Endothelial cell (in vitro differentiated cells): ENCODE measurements around the gene DAD1. TPM values are rescaled to one million over a fixed set of nuclear protein-coding genes. Genes with fewer than 3 reads are reported as not detected.
"Not testable (repeated sequence)": the region's sequence is repeated elsewhere in the genome, so short reads cannot be mapped to it uniquely, and the experiment has no call there.

ENCODE experiments used
- DNase-seq: peaks from one replicate; pipeline ENCODE4 v3.0.0; 2021; ENCODE audit warnings: low spot score
- H3K27ac Mint-ChIP-seq: one replicate; pipeline ENCODE4 v1.8.0; 2021; ENCODE audit warnings: mixed read lengths, inconsistent platforms; ENCODE audit not compliant: unreplicated experiment
- H3K27me3 Mint-ChIP-seq: one replicate; pipeline ENCODE4 v1.8.0; 2021; ENCODE audit warnings: mild to moderate bottlenecking, moderate library complexity, mixed read lengths, inconsistent platforms; ENCODE audit not compliant: unreplicated experiment
- H3K36me3 Mint-ChIP-seq: one replicate; pipeline ENCODE4 v1.8.0; 2021; ENCODE audit warnings: mild to moderate bottlenecking, low read depth, mixed read lengths, inconsistent platforms; ENCODE audit not compliant: unreplicated experiment
- H3K4me1 Mint-ChIP-seq: one replicate; pipeline ENCODE4 v1.8.0; 2021; ENCODE audit warnings: mild to moderate bottlenecking, mixed read lengths, inconsistent platforms; ENCODE audit not compliant: unreplicated experiment
- H3K4me3 Mint-ChIP-seq: one replicate; pipeline ENCODE4 v1.8.0; 2021; ENCODE audit warnings: mild to moderate bottlenecking, mixed read lengths, inconsistent platforms; ENCODE audit not compliant: unreplicated experiment
- H3K9me3 Mint-ChIP-seq: one replicate; pipeline ENCODE4 v1.8.0; 2021; ENCODE audit warnings: mixed read lengths, inconsistent platforms; ENCODE audit not compliant: unreplicated experiment
- total RNA-seq: library from RNA; stranded (reverse); fragmentation: NEBNext Ultra II Directional; extraction: Animal tissue kit (Norgen Biotek cat#: 25700); gene quantifications from one replicate; pipeline ENCODE4 v1.2.1, GENCODE V29; 2021; ENCODE audit not compliant: unreplicated experiment
- TF ChIP-seq, protein P1 (sequence below): fragments of 200-600 bp; sonication (generic); IDR thresholded peaks from one replicate; pipeline ENCODE4 v1.5.0; 2021; ENCODE audit warnings: antibody characterized with exemption; ENCODE audit not compliant: unreplicated experiment

DAD1 gene
- total RNA-seq, 1 donor from 2014 or later, result 250 TPM

DNA sequence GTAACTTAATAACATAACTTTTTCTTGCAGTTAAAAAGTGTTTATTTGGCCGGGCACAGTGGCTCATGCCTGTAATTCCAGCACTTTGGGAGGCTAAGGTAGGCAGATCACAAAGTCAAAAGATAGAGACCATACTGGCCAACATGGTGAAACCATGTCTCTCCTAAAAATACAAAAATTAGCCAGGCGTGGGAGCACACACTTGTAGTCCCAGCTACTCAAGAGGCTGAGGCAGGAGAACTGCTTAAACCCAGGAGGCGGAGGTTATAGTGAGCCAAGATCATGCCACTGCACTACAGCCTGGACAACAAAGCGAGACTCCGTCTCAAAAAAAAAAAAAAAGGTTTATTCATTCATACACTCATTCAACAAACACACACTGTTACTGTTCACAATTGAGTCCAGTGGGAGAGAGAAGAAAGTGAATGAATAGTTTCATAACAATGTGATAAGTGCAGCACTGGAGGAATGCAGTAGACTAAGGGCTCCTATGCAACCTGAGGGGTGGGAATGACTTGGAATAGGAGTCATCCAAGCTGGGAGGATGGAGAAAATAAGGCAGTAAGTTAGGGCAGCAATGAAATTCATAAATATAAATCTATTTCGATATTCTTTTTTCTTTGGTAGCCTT lies 19.8 kb downstream of the DAD1 start:
- H3K4me3 Mint-ChIP-seq, result peak overlapping the region; percentile 44
- H3K27ac Mint-ChIP-seq, result peak overlapping the region; percentile 30
- TF ChIP-seq, protein P1, sequence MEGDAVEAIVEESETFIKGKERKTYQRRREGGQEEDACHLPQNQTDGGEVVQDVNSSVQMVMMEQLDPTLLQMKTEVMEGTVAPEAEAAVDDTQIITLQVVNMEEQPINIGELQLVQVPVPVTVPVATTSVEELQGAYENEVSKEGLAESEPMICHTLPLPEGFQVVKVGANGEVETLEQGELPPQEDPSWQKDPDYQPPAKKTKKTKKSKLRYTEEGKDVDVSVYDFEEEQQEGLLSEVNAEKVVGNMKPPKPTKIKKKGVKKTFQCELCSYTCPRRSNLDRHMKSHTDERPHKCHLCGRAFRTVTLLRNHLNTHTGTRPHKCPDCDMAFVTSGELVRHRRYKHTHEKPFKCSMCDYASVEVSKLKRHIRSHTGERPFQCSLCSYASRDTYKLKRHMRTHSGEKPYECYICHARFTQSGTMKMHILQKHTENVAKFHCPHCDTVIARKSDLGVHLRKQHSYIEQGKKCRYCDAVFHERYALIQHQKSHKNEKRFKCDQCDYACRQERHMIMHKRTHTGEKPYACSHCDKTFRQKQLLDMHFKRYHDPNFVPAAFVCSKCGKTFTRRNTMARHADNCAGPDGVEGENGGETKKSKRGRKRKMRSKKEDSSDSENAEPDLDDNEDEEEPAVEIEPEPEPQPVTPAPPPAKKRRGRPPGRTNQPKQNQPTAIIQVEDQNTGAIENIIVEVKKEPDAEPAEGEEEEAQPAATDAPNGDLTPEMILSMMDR, result no peak
- no peaks in the 10 kb centered on the region for H3K9me3 Mint-ChIP-seq
- peaks cover 7% of the 10 kb centered on the region for H3K4me1 Mint-ChIP-seq
- DNase-seq, result no peak
- H3K36me3 Mint-ChIP-seq, result peaks cover 10% of the 10 kb centered on the region
- peaks cover 2% of the 10 kb centered on the region for H3K27me3 Mint-ChIP-seq

DNA sequence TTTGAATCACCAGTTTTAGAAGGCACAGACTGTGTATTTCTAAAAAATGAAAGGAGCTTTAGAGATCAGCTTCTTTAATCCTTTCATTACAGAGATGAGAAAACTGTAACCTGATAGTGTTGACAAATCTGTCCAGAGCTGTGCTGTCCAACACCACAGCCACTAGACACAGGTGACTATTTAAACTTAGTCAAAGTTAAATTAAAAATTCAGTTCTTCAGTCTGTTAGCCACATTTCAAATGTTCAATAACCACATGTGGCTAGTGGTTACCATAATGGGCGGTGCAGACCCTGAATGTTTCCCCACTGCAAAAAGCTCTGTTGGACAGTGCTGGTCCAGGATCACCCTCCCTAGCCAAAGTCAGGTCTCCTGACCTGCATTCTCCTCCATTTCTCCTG lies 21.6 kb downstream of the DAD1 start:
- DNase-seq, result no peak
- H3K4me1 Mint-ChIP-seq, result peaks cover 7% of the 10 kb centered on the region

DNA sequence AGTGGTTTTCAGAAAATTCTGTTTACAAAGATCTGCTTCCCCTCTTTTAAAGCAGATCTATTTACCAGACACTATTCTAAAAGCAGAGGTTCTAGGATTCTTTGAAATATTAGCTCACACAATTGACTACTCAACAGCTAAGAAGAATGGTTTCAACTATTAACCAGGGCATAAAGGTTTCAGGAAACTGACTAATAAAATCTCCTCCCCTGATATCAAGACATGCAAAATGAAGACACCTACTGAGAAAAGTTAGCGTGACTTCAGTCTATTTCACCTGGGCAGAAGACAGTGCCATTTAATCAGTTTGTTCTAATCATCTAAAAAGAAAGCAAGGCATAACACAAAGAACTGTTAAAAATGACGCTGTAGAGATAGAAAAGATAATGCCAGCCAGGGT lies 22.2 kb downstream of the DAD1 start:
- DNase-seq, result no peak
- no peak overlapping the region for H3K4me3 Mint-ChIP-seq
- H3K9me3 Mint-ChIP-seq, result no peaks in the 10 kb centered on the region
- no peak overlapping the region for H3K27ac Mint-ChIP-seq
- H3K27me3 Mint-ChIP-seq, result peaks cover 2% of the 10 kb centered on the region
- peaks cover 10% of the 10 kb centered on the region for H3K4me1 Mint-ChIP-seq
- TF ChIP-seq, protein P1, result no peak
- peaks cover 4% of the 10 kb centered on the region for H3K36me3 Mint-ChIP-seq

More for the DNA sequence above, 21.6 kb downstream of the DAD1 start:
- peaks cover 2% of the 10 kb centered on the region for H3K27me3 Mint-ChIP-seq
- no peak overlapping the region for H3K4me3 Mint-ChIP-seq
- H3K27ac Mint-ChIP-seq, result no peak overlapping the region
- TF ChIP-seq, protein P1, result no peak
- peaks cover 4% of the 10 kb centered on the region for H3K36me3 Mint-ChIP-seq
- no peaks in the 10 kb centered on the region for H3K9me3 Mint-ChIP-seq

DNA sequence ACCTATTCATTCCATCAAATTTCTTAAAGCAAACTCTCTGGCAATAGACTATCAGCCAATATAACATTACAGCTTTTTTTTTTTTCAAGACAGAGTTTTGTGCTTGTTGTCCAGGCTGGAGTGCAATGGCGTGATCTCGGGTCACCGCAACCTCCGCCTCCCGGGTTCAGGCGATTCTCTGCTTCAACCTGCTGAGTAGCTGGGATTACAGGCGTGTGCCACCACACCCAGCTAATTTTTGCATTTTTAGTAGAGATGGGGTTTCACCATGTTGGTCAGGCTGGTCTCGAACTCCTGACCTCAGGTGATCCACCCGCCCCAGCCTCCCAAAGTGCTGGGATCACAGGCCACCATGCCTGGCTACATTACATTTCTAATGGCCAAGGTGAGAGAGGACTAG lies 22.8 kb downstream of the DAD1 start:
- not testable (repeated sequence) for H3K27ac Mint-ChIP-seq, H3K36me3 Mint-ChIP-seq, DNase-seq, H3K27me3 Mint-ChIP-seq, H3K4me3 Mint-ChIP-seq, H3K9me3 Mint-ChIP-seq
- H3K4me1 Mint-ChIP-seq, result peaks cover 16% of the 10 kb centered on the region

DNA sequence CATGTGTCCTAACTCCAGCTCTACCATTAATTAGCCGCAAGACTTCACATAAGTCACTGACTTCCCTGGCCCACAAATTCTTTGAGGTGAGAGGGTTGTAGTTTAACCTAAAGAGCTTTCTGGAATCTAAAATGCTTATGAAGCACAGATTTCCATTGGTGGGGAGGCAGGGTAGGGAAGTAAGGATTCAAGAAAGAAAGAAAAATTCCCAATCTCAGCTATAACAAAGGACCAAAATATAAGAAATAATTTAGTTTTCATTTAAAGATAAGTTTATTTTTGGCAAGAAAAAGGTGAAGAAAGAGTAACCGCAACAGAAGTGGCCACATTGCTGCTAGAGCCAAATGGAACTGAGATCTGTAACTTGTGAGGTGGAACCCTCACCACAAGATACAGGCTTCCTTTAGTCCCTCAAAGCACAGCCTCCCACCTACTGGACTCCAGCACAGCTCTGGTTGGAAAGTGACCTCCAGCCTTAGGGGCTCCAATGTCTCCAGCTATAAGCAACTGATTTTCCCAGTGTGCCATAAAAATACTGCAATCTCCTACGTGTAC lies 23.6 kb downstream of the DAD1 start:
- H3K27me3 Mint-ChIP-seq, result peaks cover 5% of the 10 kb centered on the region
- no peaks in the 10 kb centered on the region for H3K9me3 Mint-ChIP-seq
- peaks cover 4% of the 10 kb centered on the region for H3K36me3 Mint-ChIP-seq
- DNase-seq, result no peak
- H3K4me3 Mint-ChIP-seq, result no peak overlapping the region
- H3K27ac Mint-ChIP-seq, result no peak overlapping the region
- peaks cover 22% of the 10 kb centered on the region for H3K4me1 Mint-ChIP-seq
- TF ChIP-seq, protein P1, result no peak
